HCT116 (cell line): ENCODE results near the gene FNDC3A.

ENCODE experiments used
- CTCF ChIP-seq, 3 experiments: fragments of 200-600 bp in 1 of 3; sonication (generic) in 1 of 3; IDR thresholded peaks in 2 of 3; conservative IDR thresholded peaks in 1 of 3; 2 replicates each; pipeline ENCODE4 v1.5.1; 2012 to 2017; ENCODE audit warnings: low read depth in 2 of 3, low read length in 2 of 3, antibody characterized with exemption in 1 of 3, borderline replicate concordance in 1 of 3, control low read depth in 1 of 3, mild to moderate bottlenecking in 1 of 3, mixed read lengths in 1 of 3, mixed run types in 1 of 3, moderate library complexity in 1 of 3; ENCODE audit not compliant: insufficient read depth in 1 of 3
- EGR1 ChIP-seq: IDR thresholded peaks from 2 replicates; pipeline ENCODE4 v1.6.1; 2012; ENCODE audit warnings: low read depth
- EZH2 ChIP-seq: fragments of 200-600 bp; sonication (generic); IDR thresholded peaks from 2 replicates; pipeline ENCODE4 v1.6.1; 2017; ENCODE audit warnings: antibody characterized with exemption, mixed run types
- EZH2phosphoT487 ChIP-seq: fragments of 200-600 bp; IDR thresholded peaks from 2 replicates; pipeline ENCODE4 v1.6.1; 2018; ENCODE audit warnings: antibody characterized with exemption, borderline replicate concordance
- POLR2AphosphoS5 ChIP-seq: IDR thresholded peaks from 2 replicates; pipeline ENCODE4 v1.6.1; 2011; ENCODE audit warnings: mild to moderate bottlenecking, low read depth, low read length, moderate library complexity
- SP1 ChIP-seq: IDR thresholded peaks from 2 replicates; pipeline ENCODE4 v1.6.1; 2012; ENCODE audit warnings: low read depth
- SRF ChIP-seq: IDR thresholded peaks from 2 replicates; pipeline ENCODE4 v1.6.1; 2012; ENCODE audit warnings: low read depth
- YY1 ChIP-seq: IDR thresholded peaks from 2 replicates; pipeline ENCODE4 v1.6.1; 2011; ENCODE audit warnings: low read length, low read depth, moderate library complexity, mild to moderate bottlenecking; ENCODE audit not compliant: insufficient replicate concordance; ENCODE audit errors: extremely low read depth
- ZFX ChIP-seq: fragments of 450-650 bp; IDR thresholded peaks from 2 replicates; pipeline ENCODE4 v1.6.1; 2017
- ZNF274 ChIP-seq: fragments of 200-500 bp; sonication (Bioruptor generic); IDR thresholded peaks from 2 replicates; pipeline ENCODE4 v1.6.1; 2014; ENCODE audit warnings: mild to moderate bottlenecking, low read depth, low read length, inconsistent platforms

GRCh38 chr13:49113526-49114286, 138.0 kb downstream of the FNDC3A start:
- TF ChIP-seq POLR2AphosphoS5 (no peak), CTCF (IDR thresholded peaks at IDR 0.05 in 2 of 3, conservative IDR thresholded peaks at IDR 0.05 in 1 of 3; ENCODE audit: borderline replicate concordance in 1 of 3, insufficient read depth in 1 of 3, low read depth in 2 of 3, low read length in 2 of 3) (no peak), ZNF274 (no peak), YY1 (no peak), EZH2phosphoT487 (no peak), ZFX (no peak), SRF (no peak), SP1 (no peak), EZH2 (no peak), EGR1 (no peak)
